HepG2 (cell line): ENCODE results near the gene INPP5E. TPM values are rescaled to one million over a fixed set of nuclear protein-coding genes. Genes with fewer than 3 reads are reported as not detected.

Experiments
- CBX5 ChIP-seq: sonication (generic); formaldehyde crosslinking; IDR thresholded peaks from 2 replicates; pipeline ENCODE4 v1.4.0; 2020; ENCODE audit warnings: missing genetic modification reagents, borderline replicate concordance
- CCDC6 ChIP-seq: sonication (generic); formaldehyde crosslinking; IDR thresholded peaks from 2 replicates; pipeline ENCODE4 v1.8.1; 2022; ENCODE audit warnings: mild to moderate bottlenecking, missing genetic modification reagents, moderate library complexity
- CEBPB ChIP-seq: IDR thresholded peaks from 2 replicates; pipeline ENCODE4 v1.6.1; 2011; ENCODE audit warnings: low read depth, low read length, improper control_type of control experiment, borderline replicate concordance
- E2F1 ChIP-seq: sonication (generic); formaldehyde crosslinking; IDR thresholded peaks from 2 replicates; pipeline ENCODE4 v1.5.0; 2020; ENCODE audit warnings: missing genetic modification reagents
- HDAC6 ChIP-seq: fragments of 200-600 bp; sonication (generic); IDR thresholded peaks from 2 replicates; pipeline ENCODE4 v1.7.0; 2017; ENCODE audit warnings: mild to moderate bottlenecking, antibody characterized with exemption, low read length, low read depth
- MED13 ChIP-seq: sonication (generic); formaldehyde crosslinking; IDR thresholded peaks from 2 replicates; pipeline ENCODE4 v1.5.0; 2020; ENCODE audit warnings: missing genetic modification reagents
- NRL ChIP-seq: sonication (generic); formaldehyde crosslinking; IDR thresholded peaks from 2 replicates; pipeline ENCODE4 v1.5.0; 2020; ENCODE audit warnings: missing genetic modification reagents, mild to moderate bottlenecking, moderate library complexity, borderline replicate concordance
- PAX8 ChIP-seq: sonication (generic); formaldehyde crosslinking; IDR thresholded peaks from 2 replicates; pipeline ENCODE4 v1.8.0; 2022; ENCODE audit warnings: mild to moderate bottlenecking, missing genetic modification reagents, borderline replicate concordance
- SMARCC2 ChIP-seq: fragments of 450-650 bp; IDR thresholded peaks from 2 replicates; pipeline ENCODE4 v1.6.1; 2017; ENCODE audit warnings: antibody characterized with exemption, mild to moderate bottlenecking
- SP140L ChIP-seq: sonication (generic); formaldehyde crosslinking; IDR thresholded peaks from 2 replicates; pipeline ENCODE4 v1.4.0; 2020; ENCODE audit warnings: missing genetic modification reagents, borderline replicate concordance
- SP4 ChIP-seq: sonication (generic); formaldehyde crosslinking; IDR thresholded peaks from 2 replicates; pipeline ENCODE4 v1.8.1; 2023; ENCODE audit warnings: mild to moderate bottlenecking, missing genetic modification reagents
- ZGPAT ChIP-seq: IDR thresholded peaks from 2 replicates; pipeline ENCODE4 v1.6.1; 2016; ENCODE audit warnings: mild to moderate bottlenecking
- ZNF224 ChIP-seq: sonication (generic); formaldehyde crosslinking; IDR thresholded peaks from 2 replicates; pipeline ENCODE4 v1.5.0; 2020; ENCODE audit warnings: mild to moderate bottlenecking, missing genetic modification reagents
- ZNF280B ChIP-seq: sonication (generic); formaldehyde crosslinking; IDR thresholded peaks from 2 replicates; pipeline ENCODE4 v1.5.0; 2020; ENCODE audit warnings: missing genetic modification reagents, mild to moderate bottlenecking, borderline replicate concordance
- ZNF577 ChIP-seq: sonication (generic); formaldehyde crosslinking; IDR thresholded peaks from 2 replicates; pipeline ENCODE4 v1.4.0; 2020; ENCODE audit warnings: mild to moderate bottlenecking, low read depth, missing genetic modification reagents, borderline replicate concordance
- polyA plus RNA-seq, 8 experiments: library from polyadenylated mRNA; depleted of rRNA in 3 of 8; stranded (reverse) in 7 of 8; unstranded in 1 of 8; fragments of >200 nt; fragmentation: Illumina TruSeq in 4 of 8; extraction: Trizol in 4 of 8; gene quantifications; 2 replicates each; pipeline versions ENCODE4 v1.2.1 to v1.2.3, GENCODE V29; 2011 to 2016; ENCODE audit warnings: low read depth in 4 of 8, missing spikeins in 1 of 8, mixed read lengths in 1 of 8; ENCODE audit not compliant: insufficient read depth in 1 of 8
- total RNA-seq, 5 experiments: library from RNA; depleted of rRNA; stranded (reverse); fragments of >200 nt; fragmentation: Illumina TruSeq; extraction: Trizol; gene quantifications; 2 replicates each; pipeline ENCODE4 v1.2.3, GENCODE V29; 2016; ENCODE audit warnings: low read depth in 1 of 5
- TF ChIP-seq, protein P1 (sequence below): sonication (generic); formaldehyde crosslinking; IDR thresholded peaks from 2 replicates; pipeline ENCODE4 v1.4.0; 2020; ENCODE audit warnings: mild to moderate bottlenecking, missing genetic modification reagents
- TF ChIP-seq, protein P2 (sequence below): sonication (generic); formaldehyde crosslinking; IDR thresholded peaks from 2 replicates; pipeline ENCODE4 v1.4.0; 2020; ENCODE audit warnings: mild to moderate bottlenecking, missing genetic modification reagents, borderline replicate concordance

Gene INPP5E
- total and polyA plus RNA-seq, 2 of the 13 experiments (the other 11 are each of a cell fraction or from before 2014, with no cell fraction given): 5.5 TPM

DNA sequence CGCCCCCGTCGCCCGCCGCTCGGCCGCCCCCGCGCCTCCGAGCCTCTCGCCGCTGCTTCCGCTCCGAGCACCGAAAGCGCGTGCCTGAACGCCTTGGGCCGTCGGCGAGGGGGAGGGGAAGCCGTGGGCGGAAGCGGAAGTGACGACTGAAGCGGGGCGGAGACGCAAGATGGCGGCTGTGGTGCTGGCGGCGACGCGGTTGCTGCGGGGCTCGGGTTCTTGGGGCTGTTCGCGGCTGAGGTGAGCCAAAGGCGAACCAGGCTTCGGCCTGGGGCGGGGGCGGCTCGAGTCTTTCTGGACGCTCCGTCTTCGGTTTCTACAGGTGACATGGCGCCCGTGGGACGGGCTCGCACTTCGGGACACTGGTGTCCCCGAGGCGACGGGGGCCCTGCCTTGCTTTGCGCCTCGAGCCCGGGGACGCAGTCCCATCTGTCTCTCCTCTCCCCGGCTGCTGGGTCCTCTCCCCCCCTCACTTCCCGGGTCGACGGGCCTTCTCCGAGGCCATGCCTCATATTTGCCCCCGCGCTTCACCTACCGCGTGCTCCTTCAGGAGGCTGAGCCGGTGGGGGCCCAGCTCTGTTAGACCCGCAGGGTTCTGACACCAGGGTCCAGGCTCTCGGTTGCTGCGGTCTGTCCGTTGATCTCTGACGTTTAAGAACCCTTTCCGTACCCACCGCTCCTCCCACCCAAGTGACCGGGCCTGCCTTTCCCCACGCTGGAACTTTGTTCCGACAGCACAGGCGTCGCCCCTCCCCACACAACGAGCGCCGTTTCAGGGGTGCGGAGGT lies 29.0 kb downstream of the INPP5E start, which contains the start of the genes ENTR1 and PMPCA (continued):
- TF ChIP-seq PAX8 (CRISPR knock-in tag) (no peak), ZGPAT (no peak; the same call in 1 of the 2 replicates), HDAC6 (no peak), SMARCC2 (no peak), SP4 (CRISPR knock-in tag) (peak; percentile 78), ZNF577 (no peak), CEBPB (no peak), NRL (no peak), E2F1 (CRISPR knock-in tag) (no peak), ZNF224 (CRISPR knock-in tag) (no peak), CCDC6 (peak; percentile 48; the same call in 1 of the 2 replicates), MED13 (no peak), SP140L (CRISPR knock-in tag) (no peak), ZNF280B (CRISPR knock-in tag) (no peak; the same call in 1 of the 2 replicates), CBX5 (peak; percentile 57; the same call in 1 of the 2 replicates)
- TF ChIP-seq, protein P1, sequence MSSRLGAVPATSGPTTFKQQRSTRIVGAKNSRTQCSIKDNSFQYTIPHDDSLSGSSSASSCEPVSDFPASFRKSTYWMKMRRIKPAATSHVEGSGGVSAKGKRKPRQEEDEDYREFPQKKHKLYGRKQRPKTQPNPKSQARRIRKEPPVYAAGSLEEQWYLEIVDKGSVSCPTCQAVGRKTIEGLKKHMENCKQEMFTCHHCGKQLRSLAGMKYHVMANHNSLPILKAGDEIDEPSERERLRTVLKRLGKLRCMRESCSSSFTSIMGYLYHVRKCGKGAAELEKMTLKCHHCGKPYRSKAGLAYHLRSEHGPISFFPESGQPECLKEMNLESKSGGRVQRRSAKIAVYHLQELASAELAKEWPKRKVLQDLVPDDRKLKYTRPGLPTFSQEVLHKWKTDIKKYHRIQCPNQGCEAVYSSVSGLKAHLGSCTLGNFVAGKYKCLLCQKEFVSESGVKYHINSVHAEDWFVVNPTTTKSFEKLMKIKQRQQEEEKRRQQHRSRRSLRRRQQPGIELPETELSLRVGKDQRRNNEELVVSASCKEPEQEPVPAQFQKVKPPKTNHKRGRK: no peak
- TF ChIP-seq, protein P2, sequence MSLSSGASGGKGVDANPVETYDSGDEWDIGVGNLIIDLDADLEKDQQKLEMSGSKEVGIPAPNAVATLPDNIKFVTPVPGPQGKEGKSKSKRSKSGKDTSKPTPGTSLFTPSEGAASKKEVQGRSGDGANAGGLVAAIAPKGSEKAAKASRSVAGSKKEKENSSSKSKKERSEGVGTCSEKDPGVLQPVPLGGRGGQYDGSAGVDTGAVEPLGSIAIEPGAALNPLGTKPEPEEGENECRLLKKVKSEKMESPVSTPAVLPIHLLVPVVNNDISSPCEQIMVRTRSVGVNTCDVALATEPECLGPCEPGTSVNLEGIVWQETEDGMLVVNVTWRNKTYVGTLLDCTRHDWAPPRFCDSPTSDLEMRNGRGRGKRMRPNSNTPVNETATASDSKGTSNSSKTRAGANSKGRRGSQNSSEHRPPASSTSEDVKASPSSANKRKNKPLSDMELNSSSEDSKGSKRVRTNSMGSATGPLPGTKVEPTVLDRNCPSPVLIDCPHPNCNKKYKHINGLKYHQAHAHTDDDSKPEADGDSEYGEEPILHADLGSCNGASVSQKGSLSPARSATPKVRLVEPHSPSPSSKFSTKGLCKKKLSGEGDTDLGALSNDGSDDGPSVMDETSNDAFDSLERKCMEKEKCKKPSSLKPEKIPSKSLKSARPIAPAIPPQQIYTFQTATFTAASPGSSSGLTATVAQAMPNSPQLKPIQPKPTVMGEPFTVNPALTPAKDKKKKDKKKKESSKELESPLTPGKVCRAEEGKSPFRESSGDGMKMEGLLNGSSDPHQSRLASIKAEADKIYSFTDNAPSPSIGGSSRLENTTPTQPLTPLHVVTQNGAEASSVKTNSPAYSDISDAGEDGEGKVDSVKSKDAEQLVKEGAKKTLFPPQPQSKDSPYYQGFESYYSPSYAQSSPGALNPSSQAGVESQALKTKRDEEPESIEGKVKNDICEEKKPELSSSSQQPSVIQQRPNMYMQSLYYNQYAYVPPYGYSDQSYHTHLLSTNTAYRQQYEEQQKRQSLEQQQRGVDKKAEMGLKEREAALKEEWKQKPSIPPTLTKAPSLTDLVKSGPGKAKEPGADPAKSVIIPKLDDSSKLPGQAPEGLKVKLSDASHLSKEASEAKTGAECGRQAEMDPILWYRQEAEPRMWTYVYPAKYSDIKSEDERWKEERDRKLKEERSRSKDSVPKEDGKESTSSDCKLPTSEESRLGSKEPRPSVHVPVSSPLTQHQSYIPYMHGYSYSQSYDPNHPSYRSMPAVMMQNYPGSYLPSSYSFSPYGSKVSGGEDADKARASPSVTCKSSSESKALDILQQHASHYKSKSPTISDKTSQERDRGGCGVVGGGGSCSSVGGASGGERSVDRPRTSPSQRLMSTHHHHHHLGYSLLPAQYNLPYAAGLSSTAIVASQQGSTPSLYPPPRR (CRISPR knock-in tag): 0 out of 2 replicates have a peak, but pooled peaks have one; percentile 19
